ENCODE measurements around the gene TRIM34. TPM values are rescaled to one million over a fixed set of nuclear protein-coding genes. Genes with fewer than 3 reads are reported as not detected.
"Not testable (repeated sequence)": the region's sequence is repeated elsewhere in the genome, so short reads cannot be mapped to it uniquely, and the experiment has no call there.

Gene TRIM34
- total RNA-seq, 2 donors from 2014 or later, result 0.68 to 1.2 TPM

- Histone ChIP-seq H3K27ac (ENCODE audit: low read depth, low read length) (no peak within 1 kb of the TSS), H3K27me3 (ENCODE audit: control insufficient read depth, insufficient read depth, low read length, poor library complexity, severe bottlenecking) (no peaks in the 10 kb centered on the region), H3K36me3 (ENCODE audit: control insufficient read depth, insufficient read depth, low read length) (no peaks in the 10 kb centered on the region), H3K9ac (ENCODE audit: extremely low read depth, low read length, poor library complexity, severe bottlenecking) (no peak within 1 kb of the TSS), H3K4me3 (ENCODE audit: low read length) (no peak within 1 kb of the TSS), H3K4me1 (ENCODE audit: control insufficient read depth, insufficient read depth, low read length) (no peaks in the 10 kb centered on the region), H3K9me3 (ENCODE audit: control insufficient read depth, low read length) (no peaks in the 10 kb centered on the region)
- Mint-ChIP-seq H3K9me3 (no peaks in the 10 kb centered on the region), H3K4me3 (no peak within 1 kb of the TSS), H3K27ac (no peak within 1 kb of the TSS), H3K27me3 (ENCODE audit: insufficient read depth) (no peaks in the 10 kb centered on the region), H3K4me1 (no peaks in the 10 kb centered on the region), H3K36me3 (ENCODE audit: low read depth) (no peaks in the 10 kb centered on the region)
- TF ChIP-seq CTCF (conservative IDR thresholded peaks at IDR 0.05), result no peak
- 93 to 95% methylated on average over 8 of the region's 8 CpGs for WGBS, 2 experiments (ENCODE audit: insufficient coverage in 1 of 2, insufficient read length in 1 of 2)
- DNase-seq, result no peak
Observed at GRCh38 chr11:5580577-5580976, 44.2 kb upstream of the TRIM34 start, which contains the start of gene OR52B6. Gene OR52B6, plus strand, starts transcription at chr11:5580877. Its CDS starts 0 bp downstream, at chr11:5580877.

GRCh38 chr11:5581014-5581413, 43.8 kb upstream of the TRIM34 start:
- Mint-ChIP-seq H3K9me3 (no peaks in the 10 kb centered on the region), H3K27me3 (ENCODE audit: insufficient read depth) (no peaks in the 10 kb centered on the region), H3K27ac (no peak overlapping the region), H3K4me1 (no peaks in the 10 kb centered on the region), H3K4me3 (no peak overlapping the region), H3K36me3 (ENCODE audit: low read depth) (no peaks in the 10 kb centered on the region)
- H3K27ac ChIP-seq (ENCODE audit: low read depth, low read length), result no peak overlapping the region
- H3K36me3 ChIP-seq (ENCODE audit: control insufficient read depth, insufficient read depth, low read length), result no peaks in the 10 kb centered on the region
- H3K4me3 ChIP-seq (ENCODE audit: low read length), result no peak overlapping the region
- 93 to 98% methylated on average over 4 of the region's 4 CpGs for WGBS, 2 experiments (ENCODE audit: insufficient coverage in 1 of 2, insufficient read length in 1 of 2)
- no peaks in the 10 kb centered on the region for H3K27me3 ChIP-seq (ENCODE audit: control insufficient read depth, insufficient read depth, low read length, poor library complexity, severe bottlenecking)
- no peak overlapping the region for H3K9ac ChIP-seq (ENCODE audit: extremely low read depth, low read length, poor library complexity, severe bottlenecking)
- H3K9me3 ChIP-seq (ENCODE audit: control insufficient read depth, low read length), result no peaks in the 10 kb centered on the region
- DNase-seq, result no peak
- TF ChIP-seq CTCF (conservative IDR thresholded peaks at IDR 0.05), result no peak
- no peaks in the 10 kb centered on the region for H3K4me1 ChIP-seq (ENCODE audit: control insufficient read depth, insufficient read depth, low read length)

- not testable (repeated sequence) for H3K36me3 Mint-ChIP-seq (ENCODE audit: low read depth)
Observed at GRCh38 chr11:5584458-5584857, 40.3 kb upstream of the TRIM34 start.

GRCh38 chr11:5589906-5590305, 34.9 kb upstream of the TRIM34 start:
- H3K9me3 Mint-ChIP-seq, result peaks cover 11% of the 10 kb centered on the region
- not testable (repeated sequence) for H3K36me3 ChIP-seq (ENCODE audit: control insufficient read depth, insufficient read depth, low read length); H3K9me3 ChIP-seq (ENCODE audit: control insufficient read depth, low read length); H3K27me3 ChIP-seq (ENCODE audit: control insufficient read depth, insufficient read depth, low read length, poor library complexity, severe bottlenecking); DNase-seq; H3K27ac Mint-ChIP-seq; H3K4me1 ChIP-seq (ENCODE audit: control insufficient read depth, insufficient read depth, low read length); H3K27ac ChIP-seq (ENCODE audit: low read depth, low read length); H3K4me1 Mint-ChIP-seq; H3K4me3 Mint-ChIP-seq; H3K4me3 ChIP-seq (ENCODE audit: low read length); H3K9ac ChIP-seq (ENCODE audit: extremely low read depth, low read length, poor library complexity, severe bottlenecking); H3K27me3 Mint-ChIP-seq (ENCODE audit: insufficient read depth); H3K36me3 Mint-ChIP-seq (ENCODE audit: low read depth)
- 96 to 98% methylated on average over 7 to 31 of the region's 31 CpGs for WGBS, 2 experiments (ENCODE audit: insufficient coverage in 1 of 2, insufficient read length in 1 of 2)

More at GRCh38 chr11:5584458-5584857, 40.3 kb upstream of the TRIM34 start:
- H3K4me1 Mint-ChIP-seq; DNase-seq; H3K4me1 ChIP-seq (ENCODE audit: control insufficient read depth, insufficient read depth, low read length); H3K27ac Mint-ChIP-seq; H3K27me3 Mint-ChIP-seq (ENCODE audit: insufficient read depth); H3K27ac ChIP-seq (ENCODE audit: low read depth, low read length); H3K9ac ChIP-seq (ENCODE audit: extremely low read depth, low read length, poor library complexity, severe bottlenecking); H3K4me3 ChIP-seq (ENCODE audit: low read length); H3K36me3 ChIP-seq (ENCODE audit: control insufficient read depth, insufficient read depth, low read length); H3K9me3 Mint-ChIP-seq; H3K4me3 Mint-ChIP-seq; H3K9me3 ChIP-seq (ENCODE audit: control insufficient read depth, low read length); H3K27me3 ChIP-seq (ENCODE audit: control insufficient read depth, insufficient read depth, low read length, poor library complexity, severe bottlenecking): not testable (repeated sequence)
- WGBS, 2 experiments (ENCODE audit: insufficient coverage in 1 of 2, insufficient read length in 1 of 2), result 73 to 86% methylated on average over 2 to 4 of the region's 5 CpGs

Data from endodermal cell (in vitro differentiated cells).